GM18870 (cell line): ENCODE data around the gene GALT.

Experiments
- ATAC-seq: cut with Tn5 transposase; IDR thresholded peaks from one replicate; pipeline ENCODE4 v1.9.1; 2021; ENCODE audit warnings: moderate library complexity; ENCODE audit not compliant: unreplicated experiment

GALT gene

GRCh38 chr9:34675048-34675714 is 28.7 kb downstream of the GALT start:
- no peak for ATAC-seq

GRCh38 chr9:34675869-34676268 is 29.4 kb downstream of the GALT start:
- ATAC-seq = no peak

- no peak for ATAC-seq
These were observed 37.7 kb downstream of the GALT start for GRCh38 chr9:34684145-34684544.

- no peak for ATAC-seq
These were observed 38.3 kb downstream of the GALT start for GRCh38 chr9:34684816-34685215.

- no peak for ATAC-seq
These were observed 39.1 kb downstream of the GALT start for GRCh38 chr9:34685591-34685990.

- no peak for ATAC-seq
These were observed 39.8 kb downstream of the GALT start for GRCh38 chr9:34686231-34686630.

- ATAC-seq = no peak
These were observed 40.3 kb downstream of the GALT start for GRCh38 chr9:34686732-34687131.

GRCh38 chr9:34687276-34688030 is 41.0 kb downstream of the GALT start:
- no peak for ATAC-seq

GRCh38 chr9:34688329-34689115 is 42.0 kb downstream of the GALT start:
- no peak for ATAC-seq

GRCh38 chr9:34689116-34689470 is 42.6 kb downstream of the GALT start:
- no peak for ATAC-seq

GRCh38 chr9:34689512-34689911 is 43.0 kb downstream of the GALT start:
- no peak for ATAC-seq

- no peak for ATAC-seq
These were observed 44.8 kb downstream of the GALT start, which contains the start of gene CCL19 for GRCh38 chr9:34690983-34691935. CCL19 (minus strand) TSS chr9:34691276; CDS start chr9:34691139, 137 bp downstream.

GRCh38 chr9:34691936-34692315 is 45.5 kb downstream of the GALT start:
- ATAC-seq = no peak

- ATAC-seq = no peak
These were observed 47.1 kb downstream of the GALT start for GRCh38 chr9:34693560-34693959.

GRCh38 chr9:34694811-34695210 is 48.3 kb downstream of the GALT start:
- no peak for ATAC-seq
